Measurements from ENCODE around the gene CLEC7A.

Gene CLEC7A

GRCh38 chr12:10136637-10137205 lies 6.7 kb upstream of the CLEC7A start:
- no peak for DNase-seq

DNA sequence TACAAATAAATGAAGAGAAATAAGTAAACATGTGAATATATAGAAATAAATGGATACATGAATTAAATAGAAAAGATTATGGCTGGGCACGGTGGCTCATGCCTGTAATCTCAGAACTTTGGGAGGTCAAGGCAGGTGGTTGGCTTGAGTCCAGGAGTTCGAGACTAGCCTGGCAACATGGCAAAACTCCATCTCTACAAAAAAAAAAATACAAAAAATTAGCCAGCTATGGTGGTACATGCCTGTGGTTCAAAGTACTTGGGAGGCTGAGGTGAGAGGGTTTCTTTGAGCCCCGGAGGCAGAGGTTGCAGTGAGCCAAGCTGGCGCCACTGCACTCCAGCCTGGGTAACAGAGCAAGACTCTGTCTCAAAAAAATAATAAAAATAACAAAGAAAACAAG lies 5.1 kb upstream of the CLEC7A start:
- no peak for DNase-seq

GRCh38 chr12:10132850-10133370 lies 2.9 kb upstream of the CLEC7A start:
- no peak for DNase-seq

- DNase-seq, result no peak
Observed at GRCh38 chr12:10131111-10131690, 1.2 kb upstream of the CLEC7A start.

DNA sequence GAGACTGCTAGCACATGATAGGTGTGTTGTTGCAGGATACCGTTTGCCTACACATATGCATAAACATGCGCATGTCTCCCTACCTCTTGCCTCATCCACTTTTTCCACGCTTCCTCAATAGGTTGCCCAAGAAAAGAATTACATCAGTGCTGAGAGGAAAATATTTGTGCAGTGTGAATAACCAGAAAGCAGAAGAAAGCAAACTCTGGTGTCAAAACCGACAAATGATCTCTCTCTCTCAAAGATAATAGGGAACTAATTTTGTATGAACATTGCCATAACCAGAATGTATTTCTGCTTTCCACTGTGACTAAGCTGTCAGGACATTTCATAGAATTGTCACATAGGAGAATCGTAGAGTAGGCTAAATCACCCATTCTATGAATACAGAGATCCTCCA lies 1.3 kb downstream of the CLEC7A start:
- no peak for DNase-seq

- DNase-seq, result no peak
Observed at GRCh38 chr12:10126413-10126812, 3.6 kb downstream of the CLEC7A start.

DNA sequence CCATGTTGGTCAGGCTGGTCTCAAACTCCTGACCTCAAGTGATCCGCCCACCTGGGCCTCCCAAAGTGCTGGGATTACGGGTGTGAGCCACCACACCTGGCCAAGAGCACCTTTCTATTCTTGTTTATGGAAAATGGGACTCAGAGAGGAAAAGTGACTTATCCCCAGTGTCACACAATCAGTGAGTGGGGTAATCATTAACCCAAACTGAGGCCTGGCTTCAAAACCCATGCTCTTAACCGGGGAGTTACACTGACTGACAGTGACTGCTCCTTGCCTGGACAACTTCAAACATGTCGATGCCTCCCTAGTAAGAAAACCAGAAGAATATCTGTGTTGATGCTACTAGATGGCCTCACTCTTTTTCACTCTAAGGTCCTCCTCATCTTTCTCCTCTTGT lies 7.3 kb downstream of the CLEC7A start:
- DNase-seq, result no peak

GRCh38 chr12:10121278-10121677 lies 8.7 kb downstream of the CLEC7A start:
- DNase-seq, result no peak

GRCh38 chr12:10119066-10119465 lies 10.9 kb downstream of the CLEC7A start:
- no peak for DNase-seq

GRCh38 chr12:10115890-10116289 lies 14.1 kb downstream of the CLEC7A start:
- no peak for DNase-seq

DNA sequence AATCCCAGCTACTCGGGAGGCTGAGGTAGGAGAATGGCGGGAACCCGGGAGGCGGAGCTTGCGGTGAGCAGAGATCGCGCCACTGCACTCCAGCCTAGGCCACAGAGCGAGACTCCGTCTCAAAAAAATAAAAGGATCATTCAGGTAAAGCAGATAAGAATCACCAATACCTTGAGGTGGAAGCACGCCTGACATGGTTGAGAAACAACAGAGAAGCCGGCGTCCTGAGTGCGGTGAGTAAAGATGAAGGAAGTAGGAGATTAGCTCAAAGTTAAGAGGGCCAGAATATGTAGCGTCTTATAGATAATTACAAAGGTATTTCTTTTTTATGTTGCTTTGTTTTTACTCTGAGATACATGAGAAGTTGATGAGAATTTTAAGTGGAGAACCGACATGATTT lies 14.7 kb downstream of the CLEC7A start:
- DNase-seq, result no peak

DNA sequence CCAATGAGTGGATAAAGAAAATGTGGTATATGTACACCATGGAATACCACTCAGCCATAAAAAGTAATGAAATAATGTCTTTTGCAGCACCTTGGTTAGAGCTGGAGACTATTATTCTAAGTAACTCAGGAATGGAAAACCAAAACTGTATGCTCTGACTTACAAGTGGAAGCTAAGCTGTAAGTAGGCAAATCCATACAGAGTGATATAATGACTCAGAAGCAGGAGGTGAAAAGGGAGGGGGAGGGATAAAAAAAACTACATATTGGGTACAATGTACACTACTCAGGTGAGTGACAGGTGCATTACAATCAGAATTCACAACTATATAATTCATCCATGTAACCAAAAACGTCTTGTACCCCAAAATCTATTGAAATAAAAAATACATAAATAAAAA lies 16.1 kb downstream of the CLEC7A start:
- DNase-seq, result no peak

DNA sequence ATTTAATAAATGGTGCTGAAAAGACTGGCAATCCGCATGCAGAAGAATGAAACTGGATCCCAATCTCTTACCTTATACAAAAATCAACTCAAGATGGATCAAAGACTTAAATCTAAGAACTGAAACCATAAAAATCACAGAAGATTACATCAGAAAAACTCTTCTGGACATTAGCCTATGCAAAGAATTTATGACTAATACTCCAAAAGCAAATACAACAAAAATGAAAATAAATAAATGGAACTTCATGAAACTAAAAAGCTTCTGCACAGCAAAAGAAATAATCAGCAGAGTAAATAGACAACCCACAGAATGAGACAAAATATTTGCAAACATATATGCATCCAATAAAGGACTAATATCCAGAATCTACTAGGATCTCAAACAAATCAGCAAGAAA lies 16.9 kb downstream of the CLEC7A start:
- no peak for DNase-seq

DNA sequence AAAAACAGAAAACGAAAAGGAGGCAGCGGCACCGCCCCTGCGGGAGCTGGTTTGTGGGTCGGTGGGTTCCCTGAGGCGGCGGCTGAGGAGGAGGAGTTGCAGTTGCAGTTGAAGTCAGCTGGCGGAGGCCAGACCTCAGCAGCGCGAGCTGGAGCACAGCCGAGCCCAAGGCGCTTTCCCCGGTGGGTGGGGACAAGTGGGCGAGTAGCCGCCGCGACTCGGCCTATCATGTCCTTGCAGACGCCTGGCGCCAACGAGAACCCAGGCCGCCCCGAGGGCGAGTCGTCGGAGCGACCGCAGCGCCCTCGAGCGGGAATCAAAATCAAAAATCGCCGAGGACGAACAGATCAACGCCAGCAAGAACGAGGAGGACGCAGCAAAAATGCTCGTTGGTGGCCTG lies 18.5 kb downstream of the CLEC7A start:
- DNase-seq, result no peak

GRCh38 chr12:10110256-10110844 lies 19.6 kb downstream of the CLEC7A start:
- no peak for DNase-seq

DNA sequence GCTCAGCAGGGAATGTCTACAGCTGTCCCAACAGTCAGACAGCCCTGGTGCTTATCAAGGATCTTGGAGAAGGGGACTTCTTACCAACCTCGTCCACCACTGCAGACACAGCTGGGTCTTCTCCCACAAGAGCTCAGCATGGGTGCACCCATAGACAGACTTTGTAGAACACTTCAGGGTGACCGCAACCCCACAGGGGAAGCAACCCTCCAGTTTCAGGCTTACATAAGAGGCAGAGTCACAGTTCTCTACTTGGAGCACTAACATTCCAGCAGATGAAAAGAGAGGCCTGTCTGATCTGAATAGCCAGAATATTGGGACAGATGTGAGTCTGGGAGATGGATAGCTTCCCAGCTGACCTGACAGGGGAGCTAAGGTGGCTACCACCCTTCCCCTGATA lies 27.7 kb downstream of the CLEC7A start:
- DNase-seq, result no peak

GRCh38 chr12:10101648-10102220 lies 28.3 kb downstream of the CLEC7A start:
- no peak for DNase-seq

GRCh38 chr12:10101042-10101579 lies 28.9 kb downstream of the CLEC7A start:
- DNase-seq, result no peak

DNA sequence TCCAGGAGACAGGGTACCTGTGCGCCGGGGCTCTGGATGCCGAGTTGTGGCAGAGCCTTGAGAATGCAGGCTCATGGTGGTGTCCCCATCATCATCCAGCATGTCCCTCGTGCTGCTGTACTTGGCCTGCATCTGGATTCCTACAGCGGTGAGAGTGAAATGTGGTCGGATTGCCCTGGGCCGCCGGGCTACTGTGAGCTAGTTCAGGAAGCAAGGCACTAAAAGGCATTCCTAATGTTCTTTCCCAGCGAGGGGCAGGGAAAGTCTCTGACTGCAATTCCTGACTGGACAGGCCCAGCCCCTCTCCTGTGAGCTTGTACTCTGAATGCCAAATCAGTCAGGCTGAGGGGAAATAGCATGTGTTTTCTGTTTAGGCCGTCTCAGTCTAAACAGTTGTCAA lies 31.2 kb downstream of the CLEC7A start, which contains the start of gene CLEC1A:
Gene CLEC1A (minus strand): TSS at position 195 of the 400 bp plus-strand sequence. CDS start 63 bp downstream, at position 132.
- DNase-seq, result no peak

- DNase-seq, result no peak
Observed at GRCh38 chr12:10097521-10097920, 32.5 kb downstream of the CLEC7A start.

GRCh38 chr12:10095971-10096370 lies 34.0 kb downstream of the CLEC7A start:
- DNase-seq, result no peak

GRCh38 chr12:10094646-10095395 lies 35.2 kb downstream of the CLEC7A start:
- no peak for DNase-seq

All from NCI-H524 (cell line).